Fibroblast of skin of back (primary cell): Measurements from ENCODE around the gene HINT2. TPM values are rescaled to one million over a fixed set of nuclear protein-coding genes. Genes with fewer than 3 reads are reported as not detected.

Experiments used
- DNase-seq: peaks from one replicate; pipeline ENCODE4 v3.0.0-alpha.2; 2013
- polyA plus RNA-seq, 2 experiments: library from polyadenylated mRNA; unstranded; fragments of 120-200 nt; gene quantifications; one replicate each; pipeline ENCODE4 v1.2.1, GENCODE V29; 2013; ENCODE audit not compliant: insufficient read length in 2 of 2

Gene HINT2
- 29.8 TPM for polyA plus RNA-seq (2013, experiment 1 of 2; ENCODE audit: insufficient read length)
- polyA plus RNA-seq (2013, experiment 2 of 2; ENCODE audit: insufficient read length): 18.5 TPM

- peak; percentile 100 for DNase-seq
Observed at GRCh38 chr9:35814841-35815543, at the start of gene HINT2. TSS of gene HINT2 (minus strand) at chr9:35815042. CDS start at chr9:35814979, 63 bp downstream.

GRCh38 chr9:35863583-35863982 lies 48.7 kb upstream of the HINT2 start:
- DNase-seq: no peak

- no peak for DNase-seq
Observed at GRCh38 chr9:35862328-35862727, 47.5 kb upstream of the HINT2 start.

GRCh38 chr9:35861161-35861897 lies 46.5 kb upstream of the HINT2 start:
- DNase-seq: no peak

- no peak for DNase-seq
Observed at GRCh38 chr9:35859990-35860339, 45.1 kb upstream of the HINT2 start.

- DNase-seq: peak; percentile 26
Observed at GRCh38 chr9:35859310-35859989, 44.6 kb upstream of the HINT2 start.

GRCh38 chr9:35858458-35858857 lies 43.6 kb upstream of the HINT2 start:
- DNase-seq: no peak

GRCh38 chr9:35856882-35857281 lies 42.0 kb upstream of the HINT2 start:
- DNase-seq: no peak

GRCh38 chr9:35856206-35856605 lies 41.4 kb upstream of the HINT2 start:
- no peak for DNase-seq

- DNase-seq: no peak
Observed at GRCh38 chr9:35854091-35854762, 39.4 kb upstream of the HINT2 start.

GRCh38 chr9:35852876-35853865 lies 38.3 kb upstream of the HINT2 start:
- no peak for DNase-seq

- no peak for DNase-seq
Observed at GRCh38 chr9:35852267-35852815, 37.5 kb upstream of the HINT2 start.

- DNase-seq: peak; percentile 86
Observed at GRCh38 chr9:35847792-35848572, 33.1 kb upstream of the HINT2 start.

- no peak for DNase-seq
Observed at GRCh38 chr9:35845824-35846771, 31.3 kb upstream of the HINT2 start.

GRCh38 chr9:35844628-35845270 lies 29.9 kb upstream of the HINT2 start:
- DNase-seq: peak; percentile 93

- DNase-seq: no peak
Observed at GRCh38 chr9:35842795-35843194, 28.0 kb upstream of the HINT2 start.

- DNase-seq: no peak
Observed at GRCh38 chr9:35842020-35842745, 27.3 kb upstream of the HINT2 start.

- DNase-seq: no peak
Observed at GRCh38 chr9:35841645-35841900, 26.7 kb upstream of the HINT2 start.
